Measurements from ENCODE around the gene NUP188. TPM values are rescaled to one million over a fixed set of nuclear protein-coding genes. Genes with fewer than 3 reads are reported as not detected.

NUP188 gene
- total RNA-seq, 2 donors from 2014 or later, result 34.6 to 88.6 TPM

DNA sequence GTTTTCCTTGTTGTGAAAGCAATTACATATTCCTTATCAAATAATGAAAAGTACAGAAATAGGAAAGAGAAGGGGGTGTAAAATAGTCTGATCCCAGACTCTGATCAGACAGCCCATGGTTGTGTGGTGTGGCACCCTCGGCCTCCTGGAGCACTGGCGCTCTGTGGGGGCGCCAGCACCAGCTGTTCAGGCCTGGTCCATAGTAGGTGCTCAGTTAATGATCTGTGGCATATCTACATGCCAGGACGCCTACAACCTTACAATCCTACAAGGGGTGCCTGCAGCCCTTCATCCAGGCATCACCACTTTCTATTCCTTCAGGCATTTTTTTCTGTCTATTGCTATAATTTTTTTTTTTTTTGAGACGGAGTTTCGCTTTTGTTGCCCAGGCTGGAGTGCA is 105.5 kb downstream of the NUP188 start:
- H3K4me3 ChIP-seq, result no peak overlapping the region
- TF ChIP-seq POLR2AphosphoS5 (IDR thresholded peaks at IDR 0.05), result no peak
- TF ChIP-seq, protein P1, sequence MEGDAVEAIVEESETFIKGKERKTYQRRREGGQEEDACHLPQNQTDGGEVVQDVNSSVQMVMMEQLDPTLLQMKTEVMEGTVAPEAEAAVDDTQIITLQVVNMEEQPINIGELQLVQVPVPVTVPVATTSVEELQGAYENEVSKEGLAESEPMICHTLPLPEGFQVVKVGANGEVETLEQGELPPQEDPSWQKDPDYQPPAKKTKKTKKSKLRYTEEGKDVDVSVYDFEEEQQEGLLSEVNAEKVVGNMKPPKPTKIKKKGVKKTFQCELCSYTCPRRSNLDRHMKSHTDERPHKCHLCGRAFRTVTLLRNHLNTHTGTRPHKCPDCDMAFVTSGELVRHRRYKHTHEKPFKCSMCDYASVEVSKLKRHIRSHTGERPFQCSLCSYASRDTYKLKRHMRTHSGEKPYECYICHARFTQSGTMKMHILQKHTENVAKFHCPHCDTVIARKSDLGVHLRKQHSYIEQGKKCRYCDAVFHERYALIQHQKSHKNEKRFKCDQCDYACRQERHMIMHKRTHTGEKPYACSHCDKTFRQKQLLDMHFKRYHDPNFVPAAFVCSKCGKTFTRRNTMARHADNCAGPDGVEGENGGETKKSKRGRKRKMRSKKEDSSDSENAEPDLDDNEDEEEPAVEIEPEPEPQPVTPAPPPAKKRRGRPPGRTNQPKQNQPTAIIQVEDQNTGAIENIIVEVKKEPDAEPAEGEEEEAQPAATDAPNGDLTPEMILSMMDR (IDR thresholded peaks at IDR 0.05), result no peak
- TF ChIP-seq POLR2A (IDR thresholded peaks at IDR 0.05), result no peak
- intact Hi-C loops (cut with DNase I), result no loop called here
- no peaks in the 10 kb centered on the region for H3K9me3 ChIP-seq
- H3K27ac ChIP-seq, result no peak overlapping the region
- no peaks in the 10 kb centered on the region for H3K4me1 ChIP-seq (replicated peaks)
- no peak for DNase-seq (ENCODE audit: low spot score)
- H3K27me3 ChIP-seq (replicated peaks; ENCODE audit: insufficient read depth), result no peaks in the 10 kb centered on the region
- 87% methylated on average over 6 of the region's 6 CpGs for WGBS
- H3K36me3 ChIP-seq, result peaks cover 5 to 17% of the 10 kb centered on the region in 2 donors

DNA sequence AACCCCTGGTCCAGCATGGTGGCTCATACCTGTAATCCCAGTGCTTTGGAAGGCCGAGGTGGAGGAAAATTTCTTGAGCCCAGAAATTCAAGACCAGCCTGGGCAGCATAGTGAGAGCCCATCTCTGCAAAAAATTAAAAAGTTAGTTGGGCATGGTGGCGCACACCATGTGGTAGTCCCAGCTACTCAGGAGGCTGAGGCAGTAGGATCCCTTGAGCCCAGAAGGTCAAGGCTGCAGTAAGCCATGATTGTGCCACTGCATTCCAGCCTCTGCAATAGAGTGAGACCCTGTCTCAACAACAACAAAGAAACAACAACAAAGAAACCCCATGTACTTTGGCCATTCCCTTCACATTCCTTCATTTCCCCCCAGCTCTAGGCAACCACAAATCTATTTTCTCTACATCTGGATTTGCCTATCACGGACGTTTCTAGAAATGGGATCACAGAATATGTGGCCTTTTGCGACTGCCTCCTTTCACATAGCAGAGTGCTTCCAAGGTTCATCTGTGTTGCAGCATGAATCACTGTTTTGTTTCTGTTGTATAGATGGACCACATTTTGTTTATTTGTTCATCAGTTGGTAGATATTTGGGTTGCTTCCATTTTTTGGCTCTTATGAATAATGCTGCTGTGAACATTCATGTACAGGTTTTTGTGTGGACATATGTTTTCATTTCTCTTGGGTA is 106.8 kb downstream of the NUP188 start:
- intact Hi-C loops (cut with DNase I), result no loop called here
- H3K4me1 ChIP-seq (replicated peaks), result no peaks in the 10 kb centered on the region
- no peak overlapping the region for H3K27ac ChIP-seq
- no peak for TF ChIP-seq POLR2A (IDR thresholded peaks at IDR 0.05)
- TF ChIP-seq, protein P1 (IDR thresholded peaks at IDR 0.05), result no peak
- TF ChIP-seq POLR2AphosphoS5 (IDR thresholded peaks at IDR 0.05), result no peak
- peaks cover 2 to 4% of the 10 kb centered on the region in 2 donors for H3K36me3 ChIP-seq
- no peaks in the 10 kb centered on the region for H3K27me3 ChIP-seq (replicated peaks; ENCODE audit: insufficient read depth)
- no peak for DNase-seq (ENCODE audit: low spot score)
- no peak overlapping the region for H3K4me3 ChIP-seq
- H3K9me3 ChIP-seq, result no peaks in the 10 kb centered on the region
- WGBS, result 93% methylated on average over 5 of the region's 5 CpGs

Other genes starting within 250 kb of the NUP188 start
- 1 to 10 TPM; 4.4 to 6.1 TPM for gene PKN3, start 245.2 kb upstream of the NUP188 start, total RNA-seq
- 100 to 1,000 TPM in 1 of 2 donors, 10 to 100 TPM in 1; 66.2 to 123 TPM for gene ZDHHC12, start 223.6 kb upstream of the NUP188 start, total RNA-seq
- 100 to 1,000 TPM in 1 of 2 donors, 10 to 100 TPM in 1; 86.6 to 122 TPM for gene ZER1, start 175.8 kb upstream of the NUP188 start, total RNA-seq
- gene TBC1D13, start 160.4 kb upstream of the NUP188 start, total RNA-seq, result 10 to 100 TPM; 23.5 to 29.4 TPM
- 10 to 100 TPM; 29.9 to 87.2 TPM for gene ENDOG, start 129.2 kb upstream of the NUP188 start, total RNA-seq
- gene SPOUT1, start 117.9 kb upstream of the NUP188 start, total RNA-seq, result 10 to 100 TPM; 45.8 to 47.5 TPM
- gene KYAT1, start 65.7 kb upstream of the NUP188 start, total RNA-seq, result 10 to 100 TPM; 13.1 to 24.1 TPM
- 10 to 100 TPM; 78.2 to 78.8 TPM for gene LRRC8A, start 65.6 kb upstream of the NUP188 start, total RNA-seq
- 10 to 100 TPM; 36.4 to 50.9 TPM for gene PHYHD1, start 26.7 kb upstream of the NUP188 start, total RNA-seq
- 10 to 100 TPM; 26.6 to 27.3 TPM for gene DOLK, start 96 bp upstream of the NUP188 start, total RNA-seq
- gene SH3GLB2, start 80.6 kb downstream of the NUP188 start, total RNA-seq, result 100 to 1,000 TPM; 113 to 178 TPM
- 10 to 100 TPM; 54.5 to 56.5 TPM for gene MIGA2, start 88.9 kb downstream of the NUP188 start, total RNA-seq
- gene DOLPP1, start 133.4 kb downstream of the NUP188 start, total RNA-seq, result 10 to 100 TPM; 13.5 to 24.1 TPM
- 10 to 100 TPM; 59.8 to 98.3 TPM for gene CRAT, start 163.1 kb downstream of the NUP188 start, total RNA-seq
- gene PTPA, start 163.7 kb downstream of the NUP188 start, total RNA-seq, result 100 to 1,000 TPM; 165 to 173 TPM
- gene IER5L, start 230.6 kb downstream of the NUP188 start, total RNA-seq, result 10 to 100 TPM in 1 of 2 donors, 1 to 10 TPM in 1; 7.2 to 30.7 TPM